ENCODE measurements around the gene TIGAR. TPM values are rescaled to one million over a fixed set of nuclear protein-coding genes. Genes with fewer than 3 reads are reported as not detected.
A peak's percentile ranks its signal among the peaks of the same experiment; 100 is the strongest.

Gene TIGAR
- total and polyA plus RNA-seq, 2 experiments from 2014 or later: 9.3 to 23.6 TPM

DNA sequence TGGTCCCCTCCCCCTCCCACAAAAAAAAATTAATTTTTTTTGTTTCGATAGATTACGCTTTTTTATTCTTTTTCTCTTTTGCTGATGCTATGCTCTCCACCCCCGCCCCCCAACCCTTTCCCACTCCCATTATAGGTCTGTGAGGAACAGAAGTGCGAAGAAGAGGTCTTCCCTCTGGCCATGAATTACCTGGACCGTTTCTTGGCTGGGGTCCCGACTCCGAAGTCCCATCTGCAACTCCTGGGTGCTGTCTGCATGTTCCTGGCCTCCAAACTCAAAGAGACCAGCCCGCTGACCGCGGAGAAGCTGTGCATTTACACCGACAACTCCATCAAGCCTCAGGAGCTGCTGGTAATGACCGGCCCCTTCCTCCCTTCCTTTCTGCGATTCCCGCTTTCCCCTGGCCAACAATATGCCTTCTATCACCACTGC, 45.1 kb upstream of the TIGAR start:
- no peaks in the 10 kb centered on the region for H3F3A ChIP-seq (ENCODE audit: insufficient read depth)
- peaks cover 79% of the 10 kb centered on the region for H3K27me3 ChIP-seq (replicated peaks; ENCODE audit: insufficient read depth)
- in situ Hi-C loops (cut with MboI): loop anchor here (10.0 kb wide), 1 partner anchor 381 kb away; no protein-coding TSS in a partner anchor
- no peaks in the 10 kb centered on the region for H3K4me1 ChIP-seq (ENCODE audit: insufficient read depth)
- peak overlapping the region; percentile 76 for H3K4me2 ChIP-seq (ENCODE audit: unreplicated experiment)
- no peaks in the 10 kb centered on the region for H3K9me3 ChIP-seq (ENCODE audit: low read depth)
- H3K4me3 ChIP-seq: peak overlapping the region; percentile 58
- no peaks in the 10 kb centered on the region for H3K36me3 ChIP-seq (ENCODE audit: low read depth)
- no peak for DNase-seq
- H3K9ac ChIP-seq: peak overlapping the region; percentile 68; the same call in 1 of the 2 replicates
- TF ChIP-seq EZH2 (IDR thresholded peaks at IDR 0.05; ENCODE audit: insufficient read depth, poor library complexity, severe bottlenecking) (no peak), EZH2phosphoT487 (IDR thresholded peaks at IDR 0.05; ENCODE audit: insufficient read depth, low read depth) (no peak)
- H4K20me1 ChIP-seq (ENCODE audit: insufficient read depth): no peaks in the 10 kb centered on the region
- no peak overlapping the region for H3K27ac ChIP-seq
- no peaks in the 10 kb centered on the region for H3K9me2 ChIP-seq (ENCODE audit: insufficient read depth)
- peak overlapping the region; percentile 53 for H2AFZ ChIP-seq
- H3K79me2 ChIP-seq (ENCODE audit: insufficient read depth): no peaks in the 10 kb centered on the region
- WGBS, 2 experiments (ENCODE audit: low coverage in 1 of 2, low lambda C conversion rate in 2 of 2, missing lambda C conversion rate in 2 of 2): 24 to 26% methylated on average over 14 of the region's 14 CpGs

DNA sequence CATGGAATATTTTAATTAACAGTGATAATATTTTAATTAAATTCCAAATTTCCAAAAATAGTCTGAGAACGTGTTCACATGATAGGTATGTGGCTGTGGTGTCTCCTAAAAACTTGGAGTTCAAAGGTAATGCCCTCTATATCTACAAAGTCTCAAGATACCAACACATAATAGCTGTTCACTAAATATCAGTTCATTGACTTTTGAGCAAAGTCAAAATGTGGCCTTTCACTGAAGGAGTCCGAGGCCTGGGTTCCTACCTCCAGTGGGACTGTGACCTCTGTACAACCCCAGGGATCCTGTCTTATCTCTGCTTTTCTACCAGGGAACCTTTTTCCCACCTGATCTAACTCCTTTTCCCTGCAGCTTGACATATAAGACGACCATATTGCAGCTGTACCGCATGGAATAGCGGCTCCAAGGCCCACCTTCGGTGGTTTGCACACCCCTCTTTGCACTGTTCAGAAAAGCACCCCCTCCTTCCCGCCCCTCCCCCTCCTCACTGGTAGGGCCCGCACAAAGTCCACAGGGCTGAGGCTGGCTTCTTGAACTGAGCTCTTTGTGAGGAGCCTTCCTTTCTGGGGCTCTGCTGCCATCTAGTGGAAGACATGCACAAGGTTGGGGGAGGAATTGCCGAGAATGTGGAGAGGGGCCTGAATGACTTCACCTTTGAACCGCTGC, 44.3 kb upstream of the TIGAR start:
- peaks cover 71% of the 10 kb centered on the region for H3K27me3 ChIP-seq (replicated peaks; ENCODE audit: insufficient read depth)

DNA sequence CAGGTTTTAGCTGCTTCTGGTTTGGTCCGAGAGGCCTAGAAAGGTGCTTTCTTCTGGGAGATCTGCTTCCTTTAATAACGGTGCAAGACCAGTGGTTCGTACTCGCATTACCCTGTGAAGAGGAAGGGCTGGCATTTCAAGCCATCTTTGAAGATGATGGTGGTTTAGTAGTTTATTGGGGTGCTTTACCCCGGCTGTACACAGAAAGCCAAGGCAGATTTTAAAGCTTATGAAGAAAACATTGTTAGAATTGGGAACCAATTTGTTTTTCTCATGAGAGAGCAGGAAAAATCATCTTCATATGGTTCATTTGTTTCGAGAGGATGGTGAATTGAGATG, 43.8 kb upstream of the TIGAR start:
- H4K20me1 ChIP-seq (ENCODE audit: insufficient read depth): no peaks in the 10 kb centered on the region

More for the DNA sequence above, 44.3 kb upstream of the TIGAR start:
- peak; percentile 80 for DNase-seq
- no peaks in the 10 kb centered on the region for H3F3A ChIP-seq (ENCODE audit: insufficient read depth)
- no peak overlapping the region for H3K9ac ChIP-seq
- TF ChIP-seq EZH2 (IDR thresholded peaks at IDR 0.05; ENCODE audit: insufficient read depth, poor library complexity, severe bottlenecking): no peak
- 0 out of 2 replicates have a peak, but pooled peaks have one; percentile 27 for TF ChIP-seq EZH2phosphoT487 (IDR thresholded peaks at IDR 0.05; ENCODE audit: insufficient read depth, low read depth)
- H3K36me3 ChIP-seq (ENCODE audit: low read depth): no peaks in the 10 kb centered on the region
- H3K4me2 ChIP-seq (ENCODE audit: unreplicated experiment): no peak overlapping the region
- no peaks in the 10 kb centered on the region for H4K20me1 ChIP-seq (ENCODE audit: insufficient read depth)
- no peaks in the 10 kb centered on the region for H3K79me2 ChIP-seq (ENCODE audit: insufficient read depth)
- WGBS, 2 experiments (ENCODE audit: low coverage in 1 of 2, low lambda C conversion rate in 2 of 2, missing lambda C conversion rate in 2 of 2): 1 to 2% methylated on average over 10 of the region's 10 CpGs
- H2AFZ ChIP-seq: no peak overlapping the region
- no peak overlapping the region for H3K4me3 ChIP-seq
- H3K27ac ChIP-seq: no peak overlapping the region
- H3K4me1 ChIP-seq (ENCODE audit: insufficient read depth): no peaks in the 10 kb centered on the region
- no peaks in the 10 kb centered on the region for H3K9me3 ChIP-seq (ENCODE audit: low read depth)
- H3K9me2 ChIP-seq (ENCODE audit: insufficient read depth): no peaks in the 10 kb centered on the region
- in situ Hi-C loops (cut with MboI): loop anchor here (10.0 kb wide), 1 partner anchor 382 kb away; no protein-coding TSS in a partner anchor

DNA sequence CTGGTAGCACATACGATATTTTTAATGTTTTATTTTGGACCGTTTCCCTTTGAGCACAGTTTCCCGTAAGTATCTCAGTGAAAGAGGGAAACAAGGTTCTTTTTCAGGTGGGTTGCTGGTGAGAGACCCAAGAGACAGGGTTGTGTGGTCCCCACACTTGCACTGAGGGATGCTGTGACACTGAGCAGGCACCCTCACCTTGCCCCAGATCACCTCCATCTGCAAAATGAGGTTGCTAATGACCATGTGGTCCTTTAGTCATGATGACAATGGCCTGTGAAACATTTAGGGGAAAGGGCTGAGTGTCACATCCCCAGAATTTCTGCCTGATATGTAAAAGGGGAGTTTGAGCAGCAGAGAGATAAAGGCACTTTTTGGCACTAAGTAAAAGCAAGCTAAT, 43.2 kb upstream of the TIGAR start:
- peaks cover 64% of the 10 kb centered on the region for H3K27me3 ChIP-seq (replicated peaks; ENCODE audit: insufficient read depth)
- 78 to 81% methylated on average over 3 of the region's 3 CpGs for whole genome bisulfite sequencing, 2 experiments (ENCODE audit: low coverage in 1 of 2, low lambda C conversion rate in 2 of 2, missing lambda C conversion rate in 2 of 2)
- H3K4me1 ChIP-seq (ENCODE audit: insufficient read depth): no peaks in the 10 kb centered on the region
- TF ChIP-seq EZH2 (IDR thresholded peaks at IDR 0.05; ENCODE audit: insufficient read depth, poor library complexity, severe bottlenecking) (no peak), EZH2phosphoT487 (IDR thresholded peaks at IDR 0.05; ENCODE audit: insufficient read depth, low read depth) (no peak)
- in situ Hi-C loops (cut with MboI): loop anchor here (10.0 kb wide), 1 partner anchor 383 kb away; no protein-coding TSS in a partner anchor
- no peak overlapping the region for H3K9ac ChIP-seq
- DNase-seq: no peak
- no peak overlapping the region for H3K27ac ChIP-seq
- no peak overlapping the region for H3K4me3 ChIP-seq
- H3F3A ChIP-seq (ENCODE audit: insufficient read depth): no peaks in the 10 kb centered on the region
- no peak overlapping the region for H2AFZ ChIP-seq
- no peaks in the 10 kb centered on the region for H4K20me1 ChIP-seq (ENCODE audit: insufficient read depth)
- H3K9me2 ChIP-seq (ENCODE audit: insufficient read depth): no peaks in the 10 kb centered on the region
- H3K9me3 ChIP-seq (ENCODE audit: low read depth): no peaks in the 10 kb centered on the region
- no peaks in the 10 kb centered on the region for H3K79me2 ChIP-seq (ENCODE audit: insufficient read depth)
- H3K36me3 ChIP-seq (ENCODE audit: low read depth): no peaks in the 10 kb centered on the region
- no peak overlapping the region for H3K4me2 ChIP-seq (ENCODE audit: unreplicated experiment)

More for the DNA sequence above, 43.8 kb upstream of the TIGAR start:
- Histone ChIP-seq H3K9ac (no peak overlapping the region), H3K4me1 (ENCODE audit: insufficient read depth) (no peaks in the 10 kb centered on the region), H3K79me2 (ENCODE audit: insufficient read depth) (no peaks in the 10 kb centered on the region), H3K36me3 (ENCODE audit: low read depth) (no peaks in the 10 kb centered on the region), H3F3A (ENCODE audit: insufficient read depth) (no peaks in the 10 kb centered on the region), H3K27ac (no peak overlapping the region), H3K4me2 (ENCODE audit: unreplicated experiment) (no peak overlapping the region), H3K9me3 (ENCODE audit: low read depth) (no peaks in the 10 kb centered on the region), H2AFZ (no peak overlapping the region), H3K9me2 (ENCODE audit: insufficient read depth) (no peaks in the 10 kb centered on the region), H3K4me3 (no peak overlapping the region), H3K27me3 (replicated peaks; ENCODE audit: insufficient read depth) (peaks cover 67% of the 10 kb centered on the region)
- in situ Hi-C loops (cut with MboI): loop anchor here (10.0 kb wide), 1 partner anchor 382 kb away; no protein-coding TSS in a partner anchor
- DNase-seq: no peak
- TF ChIP-seq EZH2 (IDR thresholded peaks at IDR 0.05; ENCODE audit: insufficient read depth, poor library complexity, severe bottlenecking) (no peak), EZH2phosphoT487 (IDR thresholded peaks at IDR 0.05; ENCODE audit: insufficient read depth, low read depth) (no peak)
- 17 to 19% methylated on average over 6 of the region's 6 CpGs for WGBS, 2 experiments (ENCODE audit: low coverage in 1 of 2, low lambda C conversion rate in 2 of 2, missing lambda C conversion rate in 2 of 2)
